SK-N-SH treated with all-trans-retinoic acid at 6 μM for 48 hours (cell line): Measurements from ENCODE around the gene SLC39A13.
A peak's percentile ranks its signal among the peaks of the same experiment; 100 is the strongest.

ENCODE experiments used
- ATAC-seq: fragments of 200-7000 bp; cut with Tn5 transposase; 3 replicates; pipeline ENCODE4 v1.9.1; 2020; ENCODE audit warnings: mild to moderate bottlenecking, moderate library complexity
- BACH2 ChIP-seq: fragments of 250-450 bp; sonication (Bioruptor Pico); IDR thresholded peaks from 2 replicates; pipeline ENCODE4 v1.9.0; 2021; ENCODE audit warnings: mild to moderate bottlenecking, borderline replicate concordance
- CSDC2 ChIP-seq: fragments of 250-450 bp; sonication (Bioruptor Pico); IDR thresholded peaks from 2 replicates; pipeline ENCODE4 v1.5.0; 2020; ENCODE audit warnings: mild to moderate bottlenecking, moderate library complexity
- ESRRG ChIP-seq: fragments of 250-450 bp; sonication (Bioruptor Pico); IDR thresholded peaks from 2 replicates; pipeline ENCODE4 v1.6.1; 2021; ENCODE audit warnings: mild to moderate bottlenecking
- GLIS3 ChIP-seq: fragments of 250-450 bp; sonication (Bioruptor Pico); IDR thresholded peaks from 2 replicates; pipeline ENCODE4 v1.5.0; 2020; ENCODE audit warnings: mild to moderate bottlenecking, moderate library complexity
- ISL1 ChIP-seq: fragments of 250-450 bp; sonication (Bioruptor Pico); IDR thresholded peaks from 2 replicates; pipeline ENCODE4 v2.1.2; 2022; ENCODE audit warnings: mild to moderate bottlenecking, moderate library complexity
- PPARA ChIP-seq: fragments of 250-450 bp; sonication (Bioruptor Pico); IDR thresholded peaks from 2 replicates; pipeline ENCODE4 v1.5.0; 2020; ENCODE audit warnings: mild to moderate bottlenecking, borderline replicate concordance
- TCF4 ChIP-seq: fragments of 250-450 bp; sonication (Bioruptor Pico); IDR thresholded peaks from 2 replicates; pipeline ENCODE4 v1.8.0; 2021; ENCODE audit warnings: mild to moderate bottlenecking, moderate library complexity, borderline replicate concordance
- ZC3H10 ChIP-seq: fragments of 250-450 bp; sonication (Bioruptor Pico); IDR thresholded peaks from 2 replicates; pipeline ENCODE4 v1.5.1; 2021; ENCODE audit warnings: mild to moderate bottlenecking, moderate library complexity
- ZFP3 ChIP-seq: fragments of 250-450 bp; sonication (Bioruptor Pico); IDR thresholded peaks from 2 replicates; pipeline ENCODE4 v1.5.0; 2020; ENCODE audit warnings: mild to moderate bottlenecking, moderate library complexity
- ZFP30 ChIP-seq: fragments of 450-650 bp; formaldehyde crosslinking; IDR thresholded peaks from 2 replicates; pipeline ENCODE4 v1.5.0; 2022; ENCODE audit warnings: mild to moderate bottlenecking, moderate library complexity
- ZNF70 ChIP-seq: fragments of 450-650 bp; formaldehyde crosslinking; IDR thresholded peaks from 2 replicates; pipeline ENCODE4 v1.5.0; 2020; ENCODE audit warnings: mild to moderate bottlenecking, moderate library complexity
- ZNF8 ChIP-seq: fragments of 450-650 bp; formaldehyde crosslinking; IDR thresholded peaks from 2 replicates; pipeline ENCODE4 v1.5.0; 2020; ENCODE audit warnings: mild to moderate bottlenecking, moderate library complexity
- TF ChIP-seq, protein P1 (sequence below): fragments of 250-450 bp; sonication (Bioruptor Pico); IDR thresholded peaks from 2 replicates; pipeline ENCODE4 v1.8.0; 2021; ENCODE audit warnings: low read depth, mild to moderate bottlenecking, moderate library complexity, borderline replicate concordance
- TF ChIP-seq, protein P2 (sequence below): fragments of 250-450 bp; sonication (Bioruptor Pico); IDR thresholded peaks from 2 replicates; pipeline ENCODE4 v1.5.1; 2020; ENCODE audit warnings: low read depth, mild to moderate bottlenecking, moderate library complexity
- TF ChIP-seq, protein P3 (sequence below): fragments of 250-450 bp; sonication (Bioruptor Pico); IDR thresholded peaks from 2 replicates; pipeline ENCODE4 v1.8.0; 2020; ENCODE audit warnings: mild to moderate bottlenecking, moderate library complexity, borderline replicate concordance
- TF ChIP-seq, protein P4 (sequence below): fragments of 250-450 bp; sonication (Bioruptor Pico); IDR thresholded peaks from 2 replicates; pipeline ENCODE4 v1.5.1; 2021; ENCODE audit warnings: mild to moderate bottlenecking, moderate library complexity
- TF ChIP-seq, protein P5 (sequence below): fragments of 250-450 bp; sonication (Bioruptor Pico); IDR thresholded peaks from 2 replicates; pipeline ENCODE4 v1.5.0; 2020; ENCODE audit warnings: mild to moderate bottlenecking, moderate library complexity

The SLC39A13 gene

DNA sequence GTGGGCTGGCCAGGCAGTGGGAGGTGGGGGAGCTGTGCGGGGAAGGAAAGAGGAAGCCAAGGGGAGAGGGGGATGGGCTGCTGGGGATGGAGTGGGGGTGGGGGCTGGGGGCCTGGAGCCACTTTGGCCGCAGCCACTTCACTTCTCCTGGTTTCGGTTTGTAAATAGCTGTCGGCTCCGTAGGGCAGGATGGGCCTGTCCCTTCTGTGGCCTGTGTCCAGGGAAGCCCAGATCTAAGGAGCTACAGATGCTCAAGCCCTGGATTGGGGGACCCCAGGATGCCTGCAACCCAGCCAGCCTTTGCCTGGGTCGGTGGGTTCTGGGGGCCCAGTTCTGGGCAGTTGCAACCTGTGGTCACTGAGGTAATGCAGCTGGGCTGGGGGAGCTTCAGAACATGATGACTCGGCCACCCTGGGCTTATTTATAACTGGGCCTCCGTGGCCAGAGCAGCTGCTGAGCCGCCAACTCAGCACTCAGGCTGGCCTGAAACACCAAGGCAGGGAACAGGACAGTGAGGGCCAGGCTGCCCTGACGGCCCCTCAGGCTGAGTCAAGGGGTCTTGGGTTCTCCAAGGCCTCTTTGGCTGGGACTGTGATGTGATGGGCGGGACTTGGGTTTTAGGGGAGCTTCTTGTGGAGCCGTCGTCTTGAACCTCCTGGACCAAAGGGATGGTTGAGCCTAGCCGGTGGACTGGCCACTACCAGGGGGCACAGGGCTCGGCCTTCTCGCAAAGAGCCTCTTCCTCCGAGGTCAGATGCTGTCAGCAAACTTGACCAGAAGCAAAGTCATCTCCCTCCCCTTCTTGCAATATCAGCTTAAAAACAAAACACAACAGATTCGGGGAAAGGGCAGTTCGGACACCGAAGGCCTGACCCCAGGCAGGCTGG lies 15.0 kb upstream of the SLC39A13 start:
- ATAC-seq, result peak; percentile 41; the same call in 2 of the 3 replicates
- TF ChIP-seq ZNF8 (CRISPR knock-in tag), result no peak
- TF ChIP-seq, protein P1, sequence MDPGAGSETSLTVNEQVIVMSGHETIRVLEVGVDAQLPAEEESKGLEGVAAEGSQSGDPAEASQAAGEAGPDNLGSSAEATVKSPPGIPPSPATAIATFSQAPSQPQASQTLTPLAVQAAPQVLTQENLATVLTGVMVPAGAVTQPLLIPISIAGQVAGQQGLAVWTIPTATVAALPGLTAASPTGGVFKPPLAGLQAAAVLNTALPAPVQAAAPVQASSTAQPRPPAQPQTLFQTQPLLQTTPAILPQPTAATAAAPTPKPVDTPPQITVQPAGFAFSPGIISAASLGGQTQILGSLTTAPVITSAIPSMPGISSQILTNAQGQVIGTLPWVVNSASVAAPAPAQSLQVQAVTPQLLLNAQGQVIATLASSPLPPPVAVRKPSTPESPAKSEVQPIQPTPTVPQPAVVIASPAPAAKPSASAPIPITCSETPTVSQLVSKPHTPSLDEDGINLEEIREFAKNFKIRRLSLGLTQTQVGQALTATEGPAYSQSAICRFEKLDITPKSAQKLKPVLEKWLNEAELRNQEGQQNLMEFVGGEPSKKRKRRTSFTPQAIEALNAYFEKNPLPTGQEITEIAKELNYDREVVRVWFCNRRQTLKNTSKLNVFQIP (CRISPR knock-in tag), result no peak
- no peak for TF ChIP-seq TCF4 (CRISPR knock-in tag)
- no peak for TF ChIP-seq ZFP3 (CRISPR knock-in tag)
- no peak for TF ChIP-seq BACH2 (CRISPR knock-in tag)
- no peak for TF ChIP-seq ZC3H10
- no peak for TF ChIP-seq CSDC2 (CRISPR knock-in tag)
- no peak for TF ChIP-seq ESRRG
- TF ChIP-seq, protein P2, sequence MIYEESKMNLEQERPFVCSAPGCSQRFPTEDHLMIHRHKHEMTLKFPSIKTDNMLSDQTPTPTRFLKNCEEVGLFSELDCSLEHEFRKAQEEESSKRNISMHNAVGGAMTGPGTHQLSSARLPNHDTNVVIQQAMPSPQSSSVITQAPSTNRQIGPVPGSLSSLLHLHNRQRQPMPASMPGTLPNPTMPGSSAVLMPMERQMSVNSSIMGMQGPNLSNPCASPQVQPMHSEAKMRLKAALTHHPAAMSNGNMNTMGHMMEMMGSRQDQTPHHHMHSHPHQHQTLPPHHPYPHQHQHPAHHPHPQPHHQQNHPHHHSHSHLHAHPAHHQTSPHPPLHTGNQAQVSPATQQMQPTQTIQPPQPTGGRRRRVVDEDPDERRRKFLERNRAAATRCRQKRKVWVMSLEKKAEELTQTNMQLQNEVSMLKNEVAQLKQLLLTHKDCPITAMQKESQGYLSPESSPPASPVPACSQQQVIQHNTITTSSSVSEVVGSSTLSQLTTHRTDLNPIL (CRISPR knock-in tag), result no peak
- TF ChIP-seq, protein P3, sequence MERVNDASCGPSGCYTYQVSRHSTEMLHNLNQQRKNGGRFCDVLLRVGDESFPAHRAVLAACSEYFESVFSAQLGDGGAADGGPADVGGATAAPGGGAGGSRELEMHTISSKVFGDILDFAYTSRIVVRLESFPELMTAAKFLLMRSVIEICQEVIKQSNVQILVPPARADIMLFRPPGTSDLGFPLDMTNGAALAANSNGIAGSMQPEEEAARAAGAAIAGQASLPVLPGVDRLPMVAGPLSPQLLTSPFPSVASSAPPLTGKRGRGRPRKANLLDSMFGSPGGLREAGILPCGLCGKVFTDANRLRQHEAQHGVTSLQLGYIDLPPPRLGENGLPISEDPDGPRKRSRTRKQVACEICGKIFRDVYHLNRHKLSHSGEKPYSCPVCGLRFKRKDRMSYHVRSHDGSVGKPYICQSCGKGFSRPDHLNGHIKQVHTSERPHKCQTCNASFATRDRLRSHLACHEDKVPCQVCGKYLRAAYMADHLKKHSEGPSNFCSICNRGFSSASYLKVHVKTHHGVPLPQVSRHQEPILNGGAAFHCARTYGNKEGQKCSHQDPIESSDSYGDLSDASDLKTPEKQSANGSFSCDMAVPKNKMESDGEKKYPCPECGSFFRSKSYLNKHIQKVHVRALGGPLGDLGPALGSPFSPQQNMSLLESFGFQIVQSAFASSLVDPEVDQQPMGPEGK (CRISPR knock-in tag), result no peak
- TF ChIP-seq ISL1, result no peak
- no peak for TF ChIP-seq ZFP30
- TF ChIP-seq, protein P4, sequence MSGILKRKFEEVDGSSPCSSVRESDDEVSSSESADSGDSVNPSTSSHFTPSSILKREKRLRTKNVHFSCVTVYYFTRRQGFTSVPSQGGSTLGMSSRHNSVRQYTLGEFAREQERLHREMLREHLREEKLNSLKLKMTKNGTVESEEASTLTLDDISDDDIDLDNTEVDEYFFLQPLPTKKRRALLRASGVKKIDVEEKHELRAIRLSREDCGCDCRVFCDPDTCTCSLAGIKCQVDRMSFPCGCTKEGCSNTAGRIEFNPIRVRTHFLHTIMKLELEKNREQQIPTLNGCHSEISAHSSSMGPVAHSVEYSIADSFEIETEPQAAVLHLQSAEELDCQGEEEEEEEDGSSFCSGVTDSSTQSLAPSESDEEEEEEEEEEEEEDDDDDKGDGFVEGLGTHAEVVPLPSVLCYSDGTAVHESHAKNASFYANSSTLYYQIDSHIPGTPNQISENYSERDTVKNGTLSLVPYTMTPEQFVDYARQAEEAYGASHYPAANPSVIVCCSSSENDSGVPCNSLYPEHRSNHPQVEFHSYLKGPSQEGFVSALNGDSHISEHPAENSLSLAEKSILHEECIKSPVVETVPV (CRISPR knock-in tag), result no peak

DNA sequence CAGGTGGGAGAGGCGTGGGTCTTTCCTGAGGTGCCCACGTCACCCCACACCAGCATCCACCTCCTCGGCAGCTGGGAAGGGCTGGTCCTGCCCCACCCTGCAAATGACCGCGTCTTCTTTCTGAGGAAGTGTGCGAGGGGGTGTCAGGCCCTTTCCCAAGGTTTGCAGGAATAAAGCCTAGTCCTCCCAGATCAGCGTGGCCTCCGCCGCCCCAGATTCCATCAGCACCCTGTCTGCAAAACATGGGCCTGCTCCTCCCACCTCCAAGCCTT lies 14.4 kb upstream of the SLC39A13 start:
- TF ChIP-seq ZC3H10 (no peak), ZNF8 (CRISPR knock-in tag) (no peak), ZNF70 (CRISPR knock-in tag) (no peak), PPARA (no peak)
- TF ChIP-seq, protein P5, sequence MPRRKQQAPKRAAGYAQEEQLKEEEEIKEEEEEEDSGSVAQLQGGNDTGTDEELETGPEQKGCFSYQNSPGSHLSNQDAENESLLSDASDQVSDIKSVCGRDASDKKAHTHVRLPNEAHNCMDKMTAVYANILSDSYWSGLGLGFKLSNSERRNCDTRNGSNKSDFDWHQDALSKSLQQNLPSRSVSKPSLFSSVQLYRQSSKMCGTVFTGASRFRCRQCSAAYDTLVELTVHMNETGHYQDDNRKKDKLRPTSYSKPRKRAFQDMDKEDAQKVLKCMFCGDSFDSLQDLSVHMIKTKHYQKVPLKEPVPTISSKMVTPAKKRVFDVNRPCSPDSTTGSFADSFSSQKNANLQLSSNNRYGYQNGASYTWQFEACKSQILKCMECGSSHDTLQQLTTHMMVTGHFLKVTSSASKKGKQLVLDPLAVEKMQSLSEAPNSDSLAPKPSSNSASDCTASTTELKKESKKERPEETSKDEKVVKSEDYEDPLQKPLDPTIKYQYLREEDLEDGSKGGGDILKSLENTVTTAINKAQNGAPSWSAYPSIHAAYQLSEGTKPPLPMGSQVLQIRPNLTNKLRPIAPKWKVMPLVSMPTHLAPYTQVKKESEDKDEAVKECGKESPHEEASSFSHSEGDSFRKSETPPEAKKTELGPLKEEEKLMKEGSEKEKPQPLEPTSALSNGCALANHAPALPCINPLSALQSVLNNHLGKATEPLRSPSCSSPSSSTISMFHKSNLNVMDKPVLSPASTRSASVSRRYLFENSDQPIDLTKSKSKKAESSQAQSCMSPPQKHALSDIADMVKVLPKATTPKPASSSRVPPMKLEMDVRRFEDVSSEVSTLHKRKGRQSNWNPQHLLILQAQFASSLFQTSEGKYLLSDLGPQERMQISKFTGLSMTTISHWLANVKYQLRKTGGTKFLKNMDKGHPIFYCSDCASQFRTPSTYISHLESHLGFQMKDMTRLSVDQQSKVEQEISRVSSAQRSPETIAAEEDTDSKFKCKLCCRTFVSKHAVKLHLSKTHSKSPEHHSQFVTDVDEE, result no peak
- TF ChIP-seq, protein P3 (CRISPR knock-in tag), result no peak
- TF ChIP-seq, all 23 proteins: peak for 0
- no peak for ATAC-seq

DNA sequence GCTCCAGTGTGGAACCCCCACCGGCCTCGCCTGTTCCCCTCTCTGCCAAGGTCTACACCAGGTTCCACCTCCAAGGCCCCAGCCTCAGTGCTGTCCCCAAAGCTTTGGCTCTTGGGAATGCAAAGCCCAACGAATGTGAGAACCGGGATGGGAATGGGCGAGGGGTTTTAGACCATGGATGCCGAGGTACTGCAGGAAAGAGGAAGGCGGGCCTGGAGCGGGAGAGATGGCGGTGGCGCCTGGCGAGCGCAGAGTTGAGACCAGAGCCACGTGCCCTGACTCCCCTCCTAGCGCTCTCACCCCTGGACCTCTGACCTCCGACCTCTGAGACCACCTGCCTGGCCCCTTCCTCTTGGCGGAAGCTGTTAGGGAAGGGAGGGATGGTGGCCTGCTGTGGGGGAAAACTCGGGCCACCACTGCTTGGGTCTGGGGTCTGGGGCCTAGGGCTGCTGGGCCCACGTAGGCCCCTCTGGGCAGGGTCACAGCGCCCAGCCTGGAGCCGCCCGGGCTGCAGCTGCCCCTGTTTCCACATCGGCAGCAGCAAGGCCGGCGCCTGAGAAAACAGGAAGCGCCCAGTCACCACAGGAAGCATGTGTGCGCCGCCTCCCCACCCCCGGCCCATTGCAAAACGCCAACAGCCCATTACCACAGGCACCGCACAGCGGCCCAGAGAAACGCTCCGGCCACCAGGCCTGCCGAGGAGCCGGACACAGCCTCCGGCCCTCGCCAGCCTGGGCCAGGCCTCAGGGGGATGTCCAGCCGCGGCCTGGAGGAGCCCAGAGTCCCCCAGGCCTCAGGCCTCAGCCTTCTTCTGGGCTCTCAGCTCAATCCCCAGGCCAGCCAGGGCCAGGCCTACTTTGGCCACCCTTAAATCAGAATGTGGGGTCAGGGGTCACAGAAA lies 13.8 kb upstream of the SLC39A13 start:
- TF ChIP-seq, protein P3 (CRISPR knock-in tag), result no peak
- TF ChIP-seq GLIS3, result no peak
- no peak for ATAC-seq
